ENCODE results near the gene SCAI.
"Not testable (repeated sequence)": the region's sequence is repeated elsewhere in the genome, so short reads cannot be mapped to it uniquely, and the experiment has no call there.

- TF ChIP-seq EZH2 (IDR thresholded peaks at IDR 0.05; ENCODE audit: low read length, missing control alignments); CTCF (conservative IDR thresholded peaks at IDR 0.05 in 1 of 2, IDR thresholded peaks at IDR 0.05 in 1 of 2; ENCODE audit: low read depth in 1 of 2, low read length in 2 of 2): not testable (repeated sequence)
Measured at GRCh38 chr9:125162891-125163290, 19.6 kb upstream of the SCAI start.
